GM19043 (cell line): ENCODE data around the gene CENPH.
"Not testable (repeated sequence)": the region's sequence is repeated elsewhere in the genome, so short reads cannot be mapped to it uniquely, and the experiment has no call there.

Experiments
- ATAC-seq: cut with Tn5 transposase; IDR thresholded peaks from one replicate; pipeline ENCODE4 v1.9.1; 2021; ENCODE audit warnings: low read depth; ENCODE audit not compliant: unreplicated experiment

The CENPH gene

DNA sequence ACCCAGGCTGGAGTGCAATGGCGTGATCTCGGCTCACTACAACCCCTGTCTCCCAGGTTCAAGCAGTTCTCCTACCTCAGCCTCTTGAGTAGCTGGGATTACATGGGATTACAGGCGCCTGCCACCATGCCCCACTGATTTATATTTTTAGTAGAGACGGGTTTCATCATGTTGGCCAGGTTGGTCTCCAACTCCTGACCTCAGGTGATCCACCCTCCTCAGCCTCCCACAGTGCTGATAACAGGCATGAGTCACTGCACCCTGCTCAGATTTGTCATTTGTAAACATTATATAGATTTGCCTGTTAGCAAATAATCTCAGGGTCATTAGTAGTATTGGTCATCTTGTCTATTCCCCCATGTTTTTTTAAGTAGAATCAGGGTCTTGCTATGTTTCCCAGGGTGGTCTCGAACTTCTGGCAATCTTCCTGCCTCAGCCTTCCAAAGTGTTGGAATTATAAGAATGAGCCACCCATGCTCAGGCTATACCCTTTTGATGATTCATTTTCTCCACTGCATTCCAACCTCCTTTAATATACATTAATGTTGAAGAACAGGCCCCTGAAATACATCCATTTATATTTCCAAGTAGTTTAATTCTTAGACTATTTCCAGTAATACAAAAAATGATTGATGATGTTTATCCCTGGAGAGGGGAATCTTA is 17.3 kb downstream of the CENPH start:
- ATAC-seq: no peak

DNA sequence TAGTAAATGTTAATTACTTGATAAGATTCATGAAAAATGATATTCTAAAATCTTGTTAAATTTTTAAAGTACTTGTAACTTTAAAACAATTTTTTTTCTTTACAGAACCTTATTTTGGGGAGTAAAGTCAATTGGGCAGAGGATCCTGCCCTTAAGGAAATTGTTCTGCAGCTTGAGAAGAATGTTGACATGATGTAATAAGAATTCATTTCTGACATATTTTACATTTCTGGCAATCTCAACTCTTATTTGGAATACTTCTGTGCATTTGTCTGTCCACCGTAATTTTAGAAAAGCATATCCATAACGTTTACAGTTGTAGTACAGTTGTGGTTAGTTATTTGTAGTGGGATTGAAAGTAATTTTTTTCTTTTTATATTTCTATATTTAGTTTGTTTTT is 20.2 kb downstream of the CENPH start:
- no peak for ATAC-seq

DNA sequence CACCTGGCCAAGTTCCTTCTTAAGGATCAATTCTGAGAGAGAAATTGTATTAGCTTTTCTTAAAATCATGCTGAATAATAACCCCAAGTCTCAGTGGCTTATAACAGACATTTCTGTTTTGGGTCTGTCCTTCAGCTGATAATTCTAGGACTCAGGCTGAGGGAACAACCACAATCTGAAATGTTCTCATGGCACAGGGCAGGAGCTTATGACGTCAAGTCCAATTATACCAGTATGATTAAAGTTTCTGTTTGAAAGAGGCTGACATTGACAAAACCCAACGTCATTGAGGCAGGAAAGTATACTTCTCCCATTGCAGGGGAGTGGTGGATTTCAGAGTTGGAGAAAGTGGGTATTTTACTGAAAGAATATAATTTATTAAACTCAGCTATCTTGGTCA is 21.8 kb downstream of the CENPH start:
- ATAC-seq: no peak

DNA sequence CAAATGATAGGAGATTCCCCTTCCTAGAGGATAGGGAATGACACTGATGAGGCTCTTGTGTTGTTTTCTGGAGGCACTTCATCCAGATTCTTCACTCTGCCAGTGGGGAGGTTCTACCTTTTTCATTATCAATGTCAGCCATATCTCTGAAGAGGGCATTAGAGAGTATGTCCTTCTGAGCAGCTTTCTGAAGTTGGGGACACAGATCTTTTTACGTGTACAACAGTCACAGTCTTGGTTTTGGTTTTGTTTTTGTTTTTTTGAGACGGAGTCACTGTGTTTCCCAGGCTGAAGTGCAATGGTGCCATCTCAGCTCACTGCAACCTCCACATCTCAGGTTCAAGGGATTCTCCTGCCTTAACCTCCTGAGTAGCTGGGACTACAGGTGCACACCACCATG is 22.6 kb downstream of the CENPH start:
- no peak for ATAC-seq

DNA sequence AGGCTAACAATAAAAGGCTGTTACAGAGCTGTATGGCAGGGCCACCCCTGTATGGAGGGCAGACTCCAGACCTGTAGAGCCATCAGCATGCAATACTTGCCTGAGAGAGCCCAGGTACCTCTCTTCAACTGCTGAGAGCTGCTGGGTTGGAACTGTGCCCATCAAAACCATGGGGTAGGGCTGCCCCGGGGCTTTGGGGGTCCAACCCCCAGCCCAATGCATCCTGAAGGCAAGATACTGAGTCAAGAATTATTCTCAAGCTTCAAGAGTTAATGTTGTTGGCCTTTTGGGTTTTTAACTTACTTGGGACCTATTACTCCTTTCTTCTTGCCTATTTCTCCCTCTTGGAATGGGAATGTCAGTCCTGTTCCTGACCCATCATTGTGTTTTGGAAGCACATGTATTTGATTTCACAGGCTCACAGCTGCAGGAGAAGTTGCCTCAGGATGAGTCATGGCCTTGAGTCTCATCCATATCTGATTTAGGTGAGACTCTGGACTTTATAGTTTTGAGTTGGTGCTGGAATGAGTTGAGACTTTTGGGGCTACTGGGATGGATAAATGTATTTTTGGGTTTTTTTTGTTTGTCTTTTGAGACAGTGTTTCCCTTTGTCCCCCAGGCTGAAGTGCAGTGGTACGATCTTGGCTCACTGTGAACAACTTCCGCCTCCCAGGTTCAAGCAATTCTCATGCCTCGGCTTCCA is 24.3 kb downstream of the CENPH start:
- ATAC-seq: no peak

DNA sequence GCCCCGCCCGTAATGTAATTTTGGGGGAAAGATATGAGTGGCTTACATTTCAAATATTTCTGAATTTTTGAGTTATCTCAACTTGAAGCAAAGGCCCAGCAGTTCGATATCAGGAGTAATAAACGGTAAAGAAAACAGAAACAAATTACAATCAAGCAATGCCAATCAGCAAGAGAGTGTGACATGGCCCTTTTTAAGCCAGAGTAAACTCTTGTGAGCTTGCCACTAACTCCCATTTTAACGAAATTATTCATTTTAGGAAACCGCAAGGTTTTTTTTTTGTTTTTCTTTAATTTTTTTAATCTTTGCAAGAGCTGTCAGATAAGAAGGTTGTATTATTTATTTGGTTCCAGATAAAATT is 27.7 kb downstream of the CENPH start:
- ATAC-seq: no peak

DNA sequence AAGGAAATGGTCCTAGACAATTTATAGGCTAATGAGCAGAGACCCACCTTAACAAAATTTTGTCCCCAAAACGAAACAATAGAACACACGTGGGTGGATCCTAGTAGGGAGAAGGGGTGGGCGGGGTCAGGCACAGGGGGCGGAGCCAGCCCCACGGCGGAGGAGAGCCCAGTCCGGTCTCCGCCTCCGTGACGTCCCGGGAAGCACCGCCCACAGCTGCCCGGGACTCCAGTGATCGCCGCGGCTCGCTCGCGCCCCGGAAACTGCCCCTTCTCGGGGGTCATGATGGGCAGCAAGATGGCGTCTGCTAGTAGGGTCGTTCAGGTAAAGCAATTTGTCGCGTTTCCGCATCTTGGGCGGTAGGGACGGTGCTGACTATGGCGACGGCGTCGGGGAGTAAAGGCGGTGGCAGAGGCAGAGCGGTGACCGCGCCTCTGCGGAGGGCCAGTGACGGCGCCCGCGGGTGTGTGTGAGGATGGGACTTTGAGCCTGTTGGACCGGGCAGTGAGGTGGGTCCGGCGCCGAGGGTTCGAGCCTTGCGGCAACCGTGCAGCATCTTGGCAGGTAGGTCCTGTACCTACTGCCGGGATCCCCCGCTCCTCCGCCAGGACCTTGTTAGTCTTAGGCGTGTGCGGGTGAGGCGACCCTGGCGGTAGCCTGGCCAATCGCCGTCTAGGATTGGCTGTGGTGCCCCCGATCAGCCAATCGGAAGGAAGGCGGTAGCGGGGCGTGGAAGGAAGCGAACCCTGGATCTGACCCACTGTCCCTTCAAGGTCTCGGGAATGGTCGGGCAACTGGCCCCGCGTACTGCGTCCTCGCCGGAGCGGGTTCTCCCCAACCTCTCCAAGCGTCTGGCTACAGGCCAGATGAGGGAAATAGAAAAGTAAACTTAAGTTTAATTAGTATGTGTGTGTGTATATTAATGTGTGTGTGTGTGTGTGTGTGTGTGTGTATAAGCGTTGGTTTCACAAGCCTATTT is 28.5 kb downstream of the CENPH start:
- ATAC-seq: peak; percentile 91

DNA sequence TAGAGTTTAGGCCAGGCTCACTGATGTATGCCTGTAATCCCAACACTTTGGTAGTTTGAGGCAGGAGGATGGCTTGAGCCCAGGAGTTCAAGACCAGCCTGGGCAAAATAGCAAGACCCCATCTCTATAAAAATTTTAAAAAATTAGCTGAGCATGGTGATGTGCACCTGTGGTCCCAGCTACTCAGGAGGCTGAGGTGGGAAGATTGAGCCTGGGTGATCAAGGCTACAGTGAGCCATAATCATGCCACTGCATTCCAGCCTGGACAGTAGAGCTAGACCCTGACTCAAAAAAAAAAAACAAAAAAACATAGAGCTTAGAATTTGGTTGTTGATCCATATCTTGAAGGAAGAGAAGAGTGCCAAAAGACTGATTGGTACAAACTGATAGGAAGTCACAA is 30.6 kb downstream of the CENPH start:
- ATAC-seq: no peak

DNA sequence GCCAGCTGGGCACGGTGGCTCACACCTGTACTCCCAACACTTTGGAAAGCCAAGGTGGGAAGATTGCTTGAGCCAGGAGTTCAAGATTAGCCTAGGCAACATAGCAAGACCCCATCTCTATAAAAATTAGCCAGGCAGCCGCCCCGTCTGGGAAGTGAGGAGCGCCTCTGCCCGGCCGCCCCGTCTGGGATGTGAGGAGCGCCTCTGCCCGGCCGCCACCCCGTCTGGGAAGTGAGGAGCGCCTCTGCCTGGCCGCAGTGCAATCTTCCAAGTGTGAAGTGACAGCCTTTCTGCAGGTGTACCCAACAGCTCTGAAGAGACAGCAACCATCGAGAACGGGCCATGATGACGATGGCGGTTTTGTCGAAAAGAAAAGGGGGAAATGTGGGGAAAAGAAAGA is 31.0 kb downstream of the CENPH start:
- not testable (repeated sequence) for ATAC-seq

DNA sequence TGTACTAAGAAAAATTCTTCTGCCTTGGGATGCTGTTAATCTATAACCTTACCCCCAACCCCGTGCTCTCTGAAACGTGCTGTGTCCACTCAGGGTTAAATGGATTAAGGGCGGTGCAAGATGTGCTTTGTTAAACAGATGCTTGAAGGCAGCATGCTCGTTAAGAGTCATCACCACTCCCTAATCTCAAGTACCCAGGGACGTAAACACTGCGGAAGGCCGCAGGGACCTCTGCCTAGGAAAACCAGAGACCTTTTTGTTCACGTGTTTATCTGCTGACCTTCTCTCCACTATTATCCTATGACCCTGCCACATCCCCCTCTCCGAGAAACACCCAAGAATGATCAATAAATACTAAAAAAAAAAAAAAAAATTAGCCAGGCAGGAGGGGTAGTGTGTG is 31.4 kb downstream of the CENPH start:
- ATAC-seq: not testable (repeated sequence)

DNA sequence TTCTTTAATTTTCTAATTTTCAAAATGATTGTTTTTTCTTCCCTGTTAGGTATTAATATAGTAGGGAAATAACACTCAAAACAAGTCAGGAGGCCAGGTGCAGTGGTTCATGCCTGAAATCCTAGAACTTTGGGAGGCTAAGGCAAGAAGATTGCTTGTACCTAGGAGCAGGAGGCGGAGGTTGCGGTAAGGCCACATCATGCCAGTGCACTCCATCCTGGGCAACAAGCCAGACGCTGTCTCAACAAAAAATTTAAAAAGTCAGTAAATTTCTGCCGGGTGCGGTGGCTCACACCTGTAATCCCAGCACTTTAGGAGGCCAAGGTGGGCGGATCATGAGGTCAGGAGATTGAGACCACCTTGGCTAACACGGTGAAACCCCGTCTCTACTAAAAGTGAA is 35.1 kb downstream of the CENPH start:
- ATAC-seq: no peak

DNA sequence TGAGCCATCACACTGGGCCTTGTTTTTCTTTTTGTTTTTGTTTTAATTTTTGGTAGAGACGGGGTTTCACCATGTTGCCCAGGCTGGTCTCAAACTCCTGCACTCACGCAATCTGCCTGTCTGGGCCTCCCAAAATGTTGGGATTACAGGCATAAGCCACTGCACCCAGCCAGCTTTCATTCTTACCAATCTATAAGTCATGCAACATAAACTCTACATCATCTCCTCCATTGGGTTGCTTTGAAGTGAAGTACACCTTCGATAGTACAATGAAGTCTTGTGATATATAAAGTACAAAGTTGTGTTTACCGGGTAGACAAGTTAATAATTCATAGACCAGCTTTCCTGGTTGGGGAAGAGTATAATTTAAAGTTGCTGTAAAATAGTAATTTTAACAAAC is 36.5 kb downstream of the CENPH start:
- no peak for ATAC-seq

DNA sequence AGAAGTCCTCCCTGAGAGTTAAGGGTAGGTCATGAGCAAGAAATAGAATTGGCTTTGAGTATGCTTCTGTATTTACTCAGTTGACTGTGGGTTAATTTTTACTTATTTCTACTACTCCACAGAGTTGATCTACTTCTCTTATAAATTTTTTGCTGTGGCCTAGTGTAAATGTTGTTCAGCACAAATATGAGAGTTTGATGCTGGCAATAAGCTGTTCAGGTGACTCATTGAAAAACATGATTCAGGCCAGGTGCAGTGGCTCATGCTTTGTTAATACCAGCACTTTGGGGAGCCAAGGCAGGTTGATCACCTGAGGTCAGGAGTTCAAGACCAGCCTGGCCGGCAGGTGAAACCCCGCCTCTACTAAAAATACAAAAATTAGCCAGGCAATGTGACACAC is 40.8 kb downstream of the CENPH start:
- no peak for ATAC-seq

DNA sequence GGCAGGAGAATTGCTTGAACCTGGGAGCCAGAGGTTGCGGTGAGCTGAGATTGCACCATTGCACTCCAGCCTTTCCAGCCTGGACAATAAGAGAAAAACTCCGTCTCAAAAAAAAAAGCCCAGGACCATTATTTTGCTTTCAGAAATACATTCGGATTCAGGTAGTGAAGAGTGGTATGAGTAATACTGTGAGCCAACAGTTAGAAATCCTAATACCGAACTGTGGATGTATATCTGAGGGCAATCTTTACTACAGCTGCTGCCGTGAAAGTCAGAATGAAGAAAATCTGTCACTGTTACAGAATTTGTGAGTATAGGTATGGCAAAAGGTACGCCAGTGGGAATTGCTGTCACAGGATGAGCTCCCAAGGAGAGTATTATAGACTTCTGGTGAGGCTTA is 41.9 kb downstream of the CENPH start:
- no peak for ATAC-seq

DNA sequence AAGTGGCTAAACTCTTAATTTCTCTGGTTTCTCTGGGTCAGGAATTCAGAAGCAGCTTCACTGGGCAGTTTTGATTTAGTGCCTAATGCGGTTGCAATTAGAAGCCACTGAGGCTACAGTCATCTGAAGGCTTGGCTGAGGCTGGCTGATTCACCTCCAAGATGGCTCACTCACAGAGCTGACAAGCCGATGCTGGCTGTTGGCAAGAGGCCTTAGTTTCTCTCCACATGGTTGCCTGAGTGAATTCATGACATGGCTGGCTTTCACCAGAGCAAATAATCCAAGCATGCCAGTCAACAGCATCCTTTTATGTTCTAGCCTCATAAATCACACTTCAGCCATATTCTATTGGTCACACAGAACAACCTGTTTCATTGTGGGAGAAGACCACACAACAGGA is 42.5 kb downstream of the CENPH start:
- no peak for ATAC-seq

DNA sequence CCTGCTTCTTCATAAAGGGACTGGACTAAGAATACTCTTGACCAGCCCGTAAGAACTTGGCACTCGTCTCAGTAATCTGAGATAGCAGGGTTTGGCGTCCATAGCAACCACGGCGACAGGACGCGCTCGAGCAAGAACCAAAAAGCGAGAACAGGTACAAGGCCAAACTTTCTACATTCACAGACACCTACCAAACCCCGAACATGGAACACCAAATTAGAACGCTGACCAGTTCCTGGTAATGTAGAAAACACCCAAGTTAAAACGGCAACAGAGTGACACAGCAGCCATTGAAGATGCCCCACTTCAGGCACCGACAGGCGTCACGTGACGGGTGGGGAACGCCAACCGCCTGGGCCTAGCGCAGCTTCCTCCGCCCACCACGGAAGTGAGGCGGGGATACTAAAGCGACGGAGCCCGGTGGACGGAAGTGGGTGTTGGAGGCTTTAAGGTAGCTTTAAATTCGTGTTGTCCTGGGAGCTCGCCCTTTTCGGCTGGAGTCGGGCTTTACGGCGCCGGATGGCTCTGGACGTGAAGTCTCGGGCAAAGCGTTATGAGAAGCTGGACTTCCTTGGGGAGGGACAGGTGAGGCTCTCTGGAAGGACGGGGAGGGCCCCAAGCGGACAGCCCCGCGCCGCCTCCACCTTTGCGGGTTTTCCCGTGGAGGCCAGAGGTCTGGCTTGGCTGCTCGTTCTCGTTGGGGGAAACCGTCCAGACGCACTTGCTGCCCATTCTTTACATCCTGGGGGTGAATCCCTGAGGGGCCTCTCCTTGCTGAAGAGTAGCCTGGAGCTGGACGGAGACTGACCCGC is 45.3 kb downstream of the CENPH start, which contains the start of gene CDK7:
TSS of gene CDK7 (plus strand) at position 430 of the 812 bp plus-strand sequence. CDS start at position 520, 90 bp downstream.
- ATAC-seq: peak; percentile 100

DNA sequence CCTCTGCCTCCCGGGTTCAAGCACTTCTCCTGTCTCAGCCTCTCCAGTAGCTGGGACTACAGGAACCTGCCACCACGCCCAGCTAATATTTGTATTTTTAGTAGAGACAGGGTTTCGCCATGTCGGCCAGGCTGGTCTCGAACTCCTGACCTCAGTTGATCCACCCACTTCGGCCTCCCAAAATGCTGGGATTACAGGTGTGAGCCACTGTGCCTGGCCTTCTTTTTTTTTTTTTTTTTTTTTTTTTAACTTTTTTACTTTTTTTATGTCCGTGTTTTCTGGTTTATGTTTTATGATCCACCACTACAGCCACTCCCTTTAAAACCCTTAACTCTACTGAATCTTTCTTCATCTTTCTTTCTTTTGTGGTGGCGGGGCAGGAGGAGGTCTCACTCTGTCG is 47.4 kb downstream of the CENPH start:
- ATAC-seq: not testable (repeated sequence)

DNA sequence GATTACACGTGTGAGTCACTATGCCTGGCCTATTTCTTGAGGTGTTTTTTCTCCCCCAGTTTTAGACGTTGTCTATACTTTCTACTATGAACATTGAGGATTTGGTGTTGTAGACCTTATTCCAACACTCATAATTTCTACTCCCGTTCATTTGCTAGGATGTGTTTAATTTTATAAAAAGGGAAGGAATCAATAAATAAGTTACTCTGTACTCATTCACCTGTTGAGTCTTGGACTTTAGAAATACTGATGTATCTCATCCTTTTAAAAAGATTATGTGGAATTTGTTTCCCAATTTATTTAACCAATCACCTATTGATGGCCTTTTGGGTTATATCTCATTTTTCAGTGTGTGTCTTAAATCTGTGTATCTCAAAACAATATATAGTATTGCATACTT is 48.5 kb downstream of the CENPH start:
- no peak for ATAC-seq

DNA sequence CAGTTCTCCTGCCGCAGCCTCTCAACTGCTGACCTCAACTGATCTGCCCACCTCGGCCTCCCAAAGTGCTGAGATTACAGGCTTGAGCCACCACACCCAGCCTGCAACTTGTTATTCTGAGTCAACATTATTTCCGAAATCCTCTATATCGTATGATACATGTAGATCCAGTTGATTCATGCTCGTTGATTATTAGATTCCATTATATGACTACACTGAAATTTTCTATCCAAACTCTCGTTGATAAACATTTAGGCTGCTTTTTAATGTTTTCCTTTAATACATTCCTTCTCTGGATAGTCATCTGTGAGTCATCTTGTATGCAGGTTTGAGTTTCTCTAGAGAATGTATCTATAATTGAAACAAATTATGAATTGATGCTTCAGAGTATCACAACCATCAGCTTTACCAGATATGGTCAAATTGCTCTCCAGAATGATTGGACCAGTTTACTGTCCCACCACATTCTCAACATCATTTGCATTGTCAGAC is 49.4 kb downstream of the CENPH start:
- no peak for ATAC-seq

DNA sequence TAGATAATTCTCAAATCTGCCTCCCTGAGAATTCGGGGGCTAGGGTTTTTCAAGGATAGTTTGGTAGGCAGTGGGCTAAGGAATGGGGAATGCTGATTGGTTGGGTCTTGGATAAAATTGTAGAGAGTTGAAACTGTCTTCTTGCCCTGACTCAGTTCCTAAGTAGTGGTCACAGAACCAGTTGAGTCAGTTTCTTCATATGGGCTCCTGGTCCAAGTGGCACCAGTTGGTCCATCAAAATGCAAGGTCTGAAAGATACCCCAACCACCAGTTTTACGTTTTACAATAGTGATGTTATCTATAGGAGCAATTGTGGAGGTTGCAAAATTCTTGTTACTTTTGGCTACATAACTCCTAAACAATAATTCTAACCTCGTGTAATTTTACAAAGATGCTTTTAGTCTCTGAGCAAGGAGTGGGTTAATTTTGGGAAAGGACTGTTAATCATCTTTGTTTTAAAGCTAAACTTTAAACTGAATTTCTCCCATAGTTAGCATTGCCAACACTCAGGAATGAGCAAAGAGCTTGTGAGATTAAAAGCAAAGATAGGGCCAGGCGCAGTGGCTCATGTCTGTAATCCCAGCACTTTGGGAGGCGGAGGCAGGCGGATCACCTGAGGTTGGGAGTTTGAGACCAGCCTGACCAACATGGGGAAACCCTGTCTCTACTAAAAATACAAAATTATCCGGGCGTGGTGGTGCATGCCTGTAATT is 53.0 kb downstream of the CENPH start:
- ATAC-seq: no peak
